CD4-positive, alpha-beta T cell (primary cell): ENCODE measurements around the gene ULK4. TPM values are rescaled to one million over a fixed set of nuclear protein-coding genes. Genes with fewer than 3 reads are reported as not detected.

Experiments
- ATAC-seq: fragments of 200-7000 bp; cut with Tn5 transposase; one replicate; pipeline ENCODE4 v1.10.0; 2022; ENCODE audit warnings: mild to moderate bottlenecking; ENCODE audit not compliant: poor library complexity
- CTCF ChIA-PET: fragments of 350-600 bp; sonication (Branson Sonifier 250); formaldehyde crosslinking; loops from one replicate; lab custom pipeline; 2021; ENCODE audit warnings: antibody characterized with exemption, inconsistent platforms; lab: Charles Lee
- POLR2A ChIA-PET: fragments of 350-600 bp; sonication (Branson Sonifier 250); formaldehyde crosslinking; loops from one replicate; lab custom pipeline; 2021; ENCODE audit warnings: antibody characterized with exemption, inconsistent platforms; lab: Charles Lee
- DNase-seq, 14 experiments: peaks; one replicate each; pipeline ENCODE4 v3.0.0-alpha.2; 2013 to 2020; ENCODE audit warnings: mixed read lengths in 2 of 14
- H3K27ac ChIP-seq, 2 donors: one replicate each; pipeline versions ENCODE4 v1.5.1 to v1.7.0; 2013; ENCODE audit warnings: low read length in 2 of 2, low read depth in 1 of 2, mild to moderate bottlenecking in 1 of 2
- H3K27me3 ChIP-seq, 2 experiments: 1 replicate in 1 of 2; 2 replicates in 1 of 2; pipeline versions ENCODE4 v1.6.1 to v1.7.0; 2013; ENCODE audit warnings: low read length in 2 of 2, control low read depth in 1 of 2, mild to moderate bottlenecking in 1 of 2, moderate library complexity in 1 of 2; ENCODE audit not compliant: insufficient read depth in 2 of 2, control insufficient read depth in 1 of 2
- H3K36me3 ChIP-seq: one replicate; pipeline ENCODE4 v1.6.1; 2013; ENCODE audit warnings: low read length, control low read depth; ENCODE audit not compliant: insufficient read depth
- H3K4me1 ChIP-seq: one replicate; pipeline ENCODE4 v1.6.1; 2013; ENCODE audit warnings: low read length, control low read depth; ENCODE audit not compliant: insufficient read depth
- H3K4me3 ChIP-seq: one replicate; pipeline ENCODE4 v1.5.1; 2013; ENCODE audit warnings: mild to moderate bottlenecking, low read length, moderate library complexity
- H3K9me3 ChIP-seq, 2 experiments: 1 replicate in 1 of 2; 2 replicates in 1 of 2; pipeline versions ENCODE4 v1.6.1 to v1.7.0; 2013; ENCODE audit warnings: low read length in 2 of 2, mild to moderate bottlenecking in 2 of 2, control low read depth in 1 of 2, moderate library complexity in 1 of 2; ENCODE audit not compliant: control insufficient read depth in 1 of 2, insufficient read depth in 1 of 2
- H3K27ac Mint-ChIP-seq: one replicate; pipeline ENCODE4 v1.8.0; 2020; ENCODE audit warnings: mixed read lengths
- H3K27me3 Mint-ChIP-seq: one replicate; pipeline ENCODE4 v1.8.0; 2021; ENCODE audit warnings: mixed read lengths
- H3K36me3 Mint-ChIP-seq: one replicate; pipeline ENCODE4 v1.8.0; 2021; ENCODE audit warnings: low read depth, mixed read lengths
- H3K4me1 Mint-ChIP-seq: one replicate; pipeline ENCODE4 v1.8.0; 2021; ENCODE audit warnings: low read depth, mixed read lengths
- H3K4me3 Mint-ChIP-seq: one replicate; pipeline ENCODE4 v1.8.0; 2020; ENCODE audit warnings: mild to moderate bottlenecking, mixed read lengths
- H3K9me3 Mint-ChIP-seq: one replicate; pipeline ENCODE4 v1.8.0; 2020; ENCODE audit warnings: mixed read lengths
- CTCF ChIP-seq: fragments of 200-600 bp; IDR thresholded peaks from one replicate; pipeline ENCODE4 v1.8.0; 2022; ENCODE audit warnings: antibody characterized with exemption, mild to moderate bottlenecking
- intact Hi-C, 2 experiments: fragments of 100-400 bp; cut with DNase I in 1 of 2; cut with micrococcal nuclease in 1 of 2; formaldehyde crosslinking; loops; one replicate each; pipeline versions ENCODE4 v1.15.1 to v1.9.0; 2023 to 2025; cut with DNase I, micrococcal nuclease
- total RNA-seq, 174 experiments: library from RNA in 2 of 174; stranded (reverse) in 2 of 174; gene quantifications; one replicate each; pipeline ENCODE4 v1.2.3 and lab custom pipeline; 2021 to 2026

Gene ULK4
- total RNA-seq, 2 experiments from 2014 or later = 23.8 to 28.6 TPM

- Histone ChIP-seq H3K4me1 (no peaks in the 10 kb centered on the region), H3K9me3 (no peaks in the 10 kb centered on the region), H3K4me3 (no peak overlapping the region), H3K27ac (no peak overlapping the region), H3K36me3 (no peaks in the 10 kb centered on the region), H3K27me3 (no peaks in the 10 kb centered on the region)
- H3K4me3 Mint-ChIP-seq = no peak overlapping the region
- ATAC-seq (no peak), DNase-seq (no peak)
- intact Hi-C loops = no loop called here
- ChIA-PET POLR2A (interaction anchor here (0.7 kb wide), 1 partner anchor 510 kb away, joined by 3 read pairs; no protein-coding TSS in a partner anchor), CTCF (no interaction called here)
- H3K36me3 Mint-ChIP-seq = no peaks in the 10 kb centered on the region
- no peaks in the 10 kb centered on the region for H3K9me3 Mint-ChIP-seq
- H3K27ac Mint-ChIP-seq = no peak overlapping the region
- no peak for TF ChIP-seq CTCF
- no peaks in the 10 kb centered on the region for H3K27me3 Mint-ChIP-seq
- no peaks in the 10 kb centered on the region for H3K4me1 Mint-ChIP-seq
Observed at GRCh38 chr3:41489231-41489630, 472.7 kb downstream of the ULK4 start.

GRCh38 chr3:41488501-41488900 is 473.4 kb downstream of the ULK4 start:
- H3K27ac Mint-ChIP-seq = no peak overlapping the region
- no peak overlapping the region for H3K4me3 ChIP-seq
- no peaks in the 10 kb centered on the region for H3K4me1 ChIP-seq
- ChIA-PET POLR2A (no interaction called here), CTCF (no interaction called here)
- H3K4me1 Mint-ChIP-seq = no peaks in the 10 kb centered on the region
- intact Hi-C loops = no loop called here
- H3K36me3 ChIP-seq = no peaks in the 10 kb centered on the region
- H3K4me3 Mint-ChIP-seq = no peak overlapping the region
- H3K36me3 Mint-ChIP-seq = no peaks in the 10 kb centered on the region
- H3K9me3 ChIP-seq = no peaks in the 10 kb centered on the region
- H3K27me3 Mint-ChIP-seq = no peaks in the 10 kb centered on the region
- ATAC-seq (no peak), DNase-seq (no peak)
- no peaks in the 10 kb centered on the region for H3K9me3 Mint-ChIP-seq
- H3K27me3 ChIP-seq = no peaks in the 10 kb centered on the region
- no peak for TF ChIP-seq CTCF
- H3K27ac ChIP-seq = no peak overlapping the region

GRCh38 chr3:41485484-41485883 is 476.4 kb downstream of the ULK4 start:
- Mint-ChIP-seq H3K9me3 (peaks cover 2% of the 10 kb centered on the region), H3K27ac (no peak overlapping the region), H3K4me1 (no peaks in the 10 kb centered on the region), H3K27me3 (no peaks in the 10 kb centered on the region), H3K36me3 (no peaks in the 10 kb centered on the region), H3K4me3 (no peak overlapping the region)
- Histone ChIP-seq H3K36me3 (no peaks in the 10 kb centered on the region), H3K27me3 (no peaks in the 10 kb centered on the region), H3K27ac (no peak overlapping the region), H3K4me3 (no peak overlapping the region), H3K4me1 (no peaks in the 10 kb centered on the region), H3K9me3 (peaks cover 0 to 4% of the 10 kb centered on the region in 2 experiments)
- DNase-seq (no peak), ATAC-seq (no peak)
- ChIA-PET POLR2A (no interaction called here), CTCF (no interaction called here)
- no peak for TF ChIP-seq CTCF
- intact Hi-C loops = no loop called here
